GM12864 (cell line): ENCODE measurements around the gene LRRC4C.

Experiments
- DNase-seq: peaks from one replicate; pipeline ENCODE4 v3.0.0-alpha.2; 2011; ENCODE audit warnings: low read depth
- H3K4me3 ChIP-seq: 2 replicates; pipeline ENCODE4 v1.5.1; 2011; ENCODE audit warnings: mild to moderate bottlenecking, low read depth, low read length, control low read depth
- TF ChIP-seq, protein P1 (sequence below): IDR thresholded peaks from 2 replicates; pipeline ENCODE4 v1.5.1; 2011; ENCODE audit warnings: low read depth, mild to moderate bottlenecking, moderate library complexity, low read length, control low read depth, inconsistent platforms; ENCODE audit errors: missing control alignments

Gene LRRC4C

DNA sequence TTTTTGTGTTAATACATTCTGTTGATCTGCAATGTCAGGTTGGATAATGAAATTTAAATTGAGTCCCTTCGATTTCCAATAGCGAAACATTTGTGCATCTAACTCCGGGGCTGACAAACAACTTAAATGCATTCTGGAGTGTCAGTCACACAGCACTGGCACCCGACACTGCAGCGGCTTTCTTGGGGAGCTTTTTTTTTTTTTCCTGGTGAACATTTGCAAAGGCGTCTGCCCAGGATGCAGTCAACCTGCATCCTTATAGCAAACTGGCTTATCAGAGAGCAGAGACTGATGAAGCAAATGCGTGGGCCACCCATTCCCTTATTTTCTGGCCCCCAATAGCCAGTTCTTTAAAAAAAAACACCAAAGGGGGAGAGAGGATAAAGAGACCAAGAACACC, 1167.7 kb downstream of the LRRC4C start:
- H3K4me3 ChIP-seq, result no peak overlapping the region
- TF ChIP-seq, protein P1, sequence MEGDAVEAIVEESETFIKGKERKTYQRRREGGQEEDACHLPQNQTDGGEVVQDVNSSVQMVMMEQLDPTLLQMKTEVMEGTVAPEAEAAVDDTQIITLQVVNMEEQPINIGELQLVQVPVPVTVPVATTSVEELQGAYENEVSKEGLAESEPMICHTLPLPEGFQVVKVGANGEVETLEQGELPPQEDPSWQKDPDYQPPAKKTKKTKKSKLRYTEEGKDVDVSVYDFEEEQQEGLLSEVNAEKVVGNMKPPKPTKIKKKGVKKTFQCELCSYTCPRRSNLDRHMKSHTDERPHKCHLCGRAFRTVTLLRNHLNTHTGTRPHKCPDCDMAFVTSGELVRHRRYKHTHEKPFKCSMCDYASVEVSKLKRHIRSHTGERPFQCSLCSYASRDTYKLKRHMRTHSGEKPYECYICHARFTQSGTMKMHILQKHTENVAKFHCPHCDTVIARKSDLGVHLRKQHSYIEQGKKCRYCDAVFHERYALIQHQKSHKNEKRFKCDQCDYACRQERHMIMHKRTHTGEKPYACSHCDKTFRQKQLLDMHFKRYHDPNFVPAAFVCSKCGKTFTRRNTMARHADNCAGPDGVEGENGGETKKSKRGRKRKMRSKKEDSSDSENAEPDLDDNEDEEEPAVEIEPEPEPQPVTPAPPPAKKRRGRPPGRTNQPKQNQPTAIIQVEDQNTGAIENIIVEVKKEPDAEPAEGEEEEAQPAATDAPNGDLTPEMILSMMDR, result no peak
- DNase-seq, result no peak

DNA sequence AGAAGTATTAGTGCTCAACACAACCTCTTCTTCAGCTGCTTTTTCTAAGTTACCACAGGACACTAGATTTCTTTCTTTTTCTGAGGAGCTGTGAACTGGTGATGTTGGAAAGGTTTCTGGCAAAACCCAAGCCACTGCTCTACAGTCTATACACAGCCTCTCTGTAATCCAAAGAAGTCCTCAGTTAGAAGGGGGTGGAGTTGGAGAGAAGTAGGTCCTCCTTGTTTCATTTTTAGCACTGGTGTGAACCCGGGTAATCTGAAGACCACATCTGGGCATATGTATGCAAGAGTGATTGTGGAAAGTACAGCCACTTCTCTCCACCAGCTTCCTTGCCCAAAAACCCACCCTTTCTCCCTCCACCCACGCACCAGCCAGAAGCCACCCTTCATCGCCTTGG, 1168.1 kb downstream of the LRRC4C start:
- DNase-seq, result no peak
- TF ChIP-seq, protein P1, result no peak
- no peak overlapping the region for H3K4me3 ChIP-seq

- no peak overlapping the region for H3K4me3 ChIP-seq
- TF ChIP-seq, protein P1, result no peak
- DNase-seq, result no peak
Measured at GRCh38 chr11:40290171-40290631, 1169.3 kb downstream of the LRRC4C start.

- TF ChIP-seq, protein P1, result no peak
- no peak overlapping the region for H3K4me3 ChIP-seq
- no peak for DNase-seq
Measured at GRCh38 chr11:40289370-40289769, 1170.1 kb downstream of the LRRC4C start.

DNA sequence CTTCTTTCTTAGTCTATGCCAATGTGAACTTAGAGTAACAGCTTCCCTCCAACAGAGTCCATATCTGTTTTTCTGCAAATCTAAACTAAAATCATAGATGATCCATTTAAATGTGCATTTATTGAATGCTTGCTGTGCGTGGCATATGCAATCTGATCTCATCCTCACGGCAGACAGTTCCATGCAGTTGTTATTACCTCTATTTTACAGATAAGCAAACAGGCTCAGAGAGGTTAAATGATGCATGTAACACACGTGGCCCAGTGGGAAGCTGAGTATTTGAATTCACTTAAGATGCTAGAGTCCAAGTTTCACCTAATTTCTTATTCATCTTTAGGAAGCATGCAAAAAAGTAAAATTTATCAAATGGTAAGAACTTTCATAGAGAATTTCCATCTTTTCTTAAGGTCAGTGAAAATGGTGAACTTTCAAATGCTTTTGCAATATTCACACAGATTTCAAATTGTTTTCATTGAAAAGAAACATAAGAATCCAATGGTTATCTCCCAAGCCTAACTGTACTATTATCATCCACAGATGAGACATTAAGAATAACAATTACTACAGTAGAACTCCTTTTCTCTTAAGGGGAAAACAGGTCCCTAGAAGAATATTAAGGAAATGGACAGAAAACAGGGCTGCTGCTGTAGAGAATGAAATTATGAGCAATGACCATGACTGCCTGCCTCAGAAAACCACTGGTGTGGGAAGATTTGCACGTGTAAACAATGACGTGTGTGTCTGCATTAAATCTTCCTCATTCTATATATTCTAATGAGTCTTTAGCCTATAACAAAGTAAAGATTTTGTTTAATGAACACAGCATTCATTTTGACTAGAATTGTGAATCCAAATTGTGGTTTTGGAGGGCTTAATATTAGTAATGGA, 1171.3 kb downstream of the LRRC4C start:
- no peak for DNase-seq
- TF ChIP-seq, protein P1, result no peak
- H3K4me3 ChIP-seq, result no peak overlapping the region

DNA sequence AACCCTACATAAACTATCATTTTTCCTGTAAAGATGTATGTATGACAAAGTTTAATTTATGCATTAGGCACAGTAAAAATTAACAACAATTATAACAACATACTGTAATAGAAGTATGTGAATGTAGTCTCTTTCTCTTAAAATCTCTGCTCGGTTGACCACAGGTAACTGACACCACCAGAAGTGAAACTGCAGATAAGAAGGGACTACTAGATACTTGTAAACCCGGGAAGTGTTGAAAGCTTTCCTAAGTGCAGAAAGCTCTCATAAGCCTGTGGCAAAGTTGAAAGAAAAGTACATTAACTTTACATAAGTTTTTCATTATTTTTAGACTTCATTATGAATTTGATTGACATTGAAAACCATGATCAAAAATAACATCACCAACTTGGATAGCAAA, 1173.3 kb downstream of the LRRC4C start:
- TF ChIP-seq, protein P1, result no peak
- H3K4me3 ChIP-seq, result no peak overlapping the region
- no peak for DNase-seq

DNA sequence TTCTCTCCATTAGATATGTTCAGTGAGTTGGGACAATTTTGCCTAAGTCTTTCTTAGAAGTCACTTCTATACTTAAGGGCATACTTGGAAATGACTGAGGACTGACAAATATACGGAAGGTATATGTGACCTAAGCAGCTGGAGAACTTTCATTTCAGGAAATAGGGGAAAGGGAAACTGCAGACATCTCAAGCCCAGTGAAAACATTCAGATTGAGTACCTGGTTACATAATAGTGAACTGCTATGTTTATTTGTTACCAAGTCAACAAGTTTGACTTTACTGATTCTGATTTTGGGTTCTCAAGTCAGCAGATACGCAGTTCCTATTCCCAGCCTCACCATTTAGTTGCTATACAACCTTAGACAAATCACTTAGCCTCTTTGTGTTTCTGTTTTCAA, 1173.9 kb downstream of the LRRC4C start:
- H3K4me3 ChIP-seq, result no peak overlapping the region
- TF ChIP-seq, protein P1, result no peak
- no peak for DNase-seq
